IPS DF 4.7 (cell line): ENCODE results near the gene KBTBD6.
A peak's percentile ranks its signal among the peaks of the same experiment; 100 is the strongest.
"Not testable (repeated sequence)": the region's sequence is repeated elsewhere in the genome, so short reads cannot be mapped to it uniquely, and the experiment has no call there.

ENCODE experiments used
- DNase-seq: peaks from one replicate; pipeline ENCODE4 v3.0.0-alpha.2; 2013; ENCODE audit warnings: low spot score; ENCODE audit errors: extremely low read depth

KBTBD6 gene, protein sequence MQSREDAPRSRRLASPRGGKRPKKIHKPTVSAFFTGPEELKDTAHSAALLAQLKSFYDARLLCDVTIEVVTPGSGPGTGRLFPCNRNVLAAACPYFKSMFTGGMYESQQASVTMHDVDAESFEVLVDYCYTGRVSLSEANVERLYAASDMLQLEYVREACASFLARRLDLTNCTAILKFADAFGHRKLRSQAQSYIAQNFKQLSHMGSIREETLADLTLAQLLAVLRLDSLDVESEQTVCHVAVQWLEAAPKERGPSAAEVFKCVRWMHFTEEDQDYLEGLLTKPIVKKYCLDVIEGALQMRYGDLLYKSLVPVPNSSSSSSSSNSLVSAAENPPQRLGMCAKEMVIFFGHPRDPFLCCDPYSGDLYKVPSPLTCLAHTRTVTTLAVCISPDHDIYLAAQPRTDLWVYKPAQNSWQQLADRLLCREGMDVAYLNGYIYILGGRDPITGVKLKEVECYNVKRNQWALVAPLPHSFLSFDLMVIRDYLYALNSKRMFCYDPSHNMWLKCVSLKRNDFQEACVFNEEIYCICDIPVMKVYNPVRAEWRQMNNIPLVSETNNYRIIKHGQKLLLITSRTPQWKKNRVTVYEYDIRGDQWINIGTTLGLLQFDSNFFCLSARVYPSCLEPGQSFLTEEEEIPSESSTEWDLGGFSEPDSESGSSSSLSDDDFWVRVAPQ

DNA sequence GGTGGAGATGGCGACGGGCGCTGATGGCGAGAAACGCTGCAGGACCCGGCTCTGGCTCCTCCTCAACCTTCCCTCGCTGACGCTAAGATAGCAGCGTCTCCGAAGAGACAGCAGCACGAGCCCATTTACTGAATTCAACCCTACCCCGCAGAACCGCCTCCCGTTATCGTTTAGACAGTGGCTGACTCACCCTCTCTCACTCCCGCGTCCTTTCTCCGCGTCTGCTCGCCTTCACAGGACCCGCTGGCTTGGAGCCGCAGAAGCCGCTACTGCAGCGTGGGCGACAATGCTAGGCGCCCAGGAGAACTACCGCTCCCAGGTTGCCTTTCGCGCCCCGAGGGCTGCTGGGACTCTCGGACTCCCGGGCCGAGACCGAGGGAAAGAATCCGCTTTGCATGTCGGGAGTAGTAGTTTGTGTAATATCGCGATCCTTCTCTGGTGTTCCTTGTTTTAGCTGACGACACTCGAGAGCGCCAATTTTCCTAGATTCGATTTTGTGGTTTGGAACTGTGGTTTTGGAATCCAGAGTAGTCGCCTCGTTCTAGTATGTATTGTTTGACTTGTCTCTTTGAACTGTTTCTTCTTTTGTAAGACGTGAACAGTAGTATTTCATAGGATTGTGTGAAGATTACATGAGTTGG, at the start of gene KBTBD6:
Gene KBTBD6 (minus strand): TSS at position 291 of the 641 bp plus-strand sequence. CDS start 291 bp downstream, outside the sequence.
- peak; percentile 95 for DNase-seq

DNA sequence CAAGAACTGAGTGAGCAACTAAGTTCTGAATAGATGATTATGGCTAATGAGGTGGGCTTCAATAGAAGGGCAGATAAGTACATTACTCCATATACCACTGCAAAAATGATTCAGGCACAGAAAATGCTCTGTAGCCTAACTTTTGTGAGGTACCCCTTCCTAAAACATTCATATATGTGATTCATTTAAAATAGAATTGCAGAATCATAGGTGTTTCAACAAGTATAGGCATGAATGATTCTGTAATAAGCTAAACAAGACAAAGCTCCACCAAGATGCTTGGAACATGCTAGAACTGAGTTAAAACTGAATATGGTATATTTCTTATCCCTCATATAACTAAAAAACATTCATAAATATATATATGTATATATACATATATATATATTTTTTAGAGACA, 49.6 kb upstream of the KBTBD6 start:
- no peak for DNase-seq

DNA sequence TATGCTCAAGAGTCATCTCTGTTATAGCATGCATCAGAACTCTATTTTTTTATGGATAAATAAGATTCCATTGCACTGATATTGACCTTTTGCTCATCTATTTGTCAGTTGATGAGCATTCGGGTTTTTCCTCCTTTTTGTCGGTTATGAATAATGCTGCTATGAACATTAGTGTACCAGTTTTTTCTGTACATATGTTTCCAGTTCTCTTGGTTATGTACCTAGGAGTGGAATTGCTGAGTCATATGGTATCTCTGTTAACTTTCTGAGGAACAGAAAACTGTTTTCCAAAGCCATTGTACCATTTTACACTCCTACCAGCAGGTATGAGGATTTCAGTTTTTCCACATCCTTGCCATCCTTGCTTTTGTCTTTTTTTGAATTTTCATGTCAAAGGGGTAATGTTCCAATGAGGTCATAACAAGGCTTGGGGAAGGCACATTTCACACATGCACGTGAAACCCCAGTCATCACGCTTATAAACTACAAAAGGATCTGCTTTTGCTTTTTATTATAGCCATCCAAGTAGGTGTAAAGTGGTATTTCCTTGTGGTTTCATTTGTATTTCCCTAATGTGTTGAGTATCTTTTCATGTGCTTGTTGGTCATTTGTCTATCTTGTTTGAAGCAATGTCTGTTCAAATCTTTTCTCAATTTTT, 47.1 kb upstream of the KBTBD6 start:
- no peak for DNase-seq

DNA sequence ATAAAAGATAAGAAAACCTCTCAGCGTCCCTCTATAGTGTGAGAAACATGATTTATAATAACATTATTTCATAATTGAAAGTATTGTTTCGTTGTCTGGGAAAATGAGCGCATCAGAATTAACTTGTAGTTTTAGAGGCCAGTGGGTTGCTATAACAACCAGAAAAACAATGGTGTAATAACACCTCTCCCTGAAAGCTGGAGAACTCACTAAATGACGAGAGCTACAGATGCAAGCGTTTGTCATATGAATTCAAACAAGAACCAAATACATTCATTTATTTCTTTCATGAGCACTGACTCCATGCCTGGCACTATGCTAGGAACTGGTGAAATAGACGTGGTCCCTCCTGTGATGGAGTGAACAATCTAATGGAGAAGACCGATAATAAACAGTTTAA, 45.4 kb upstream of the KBTBD6 start:
- no peak for DNase-seq

DNA sequence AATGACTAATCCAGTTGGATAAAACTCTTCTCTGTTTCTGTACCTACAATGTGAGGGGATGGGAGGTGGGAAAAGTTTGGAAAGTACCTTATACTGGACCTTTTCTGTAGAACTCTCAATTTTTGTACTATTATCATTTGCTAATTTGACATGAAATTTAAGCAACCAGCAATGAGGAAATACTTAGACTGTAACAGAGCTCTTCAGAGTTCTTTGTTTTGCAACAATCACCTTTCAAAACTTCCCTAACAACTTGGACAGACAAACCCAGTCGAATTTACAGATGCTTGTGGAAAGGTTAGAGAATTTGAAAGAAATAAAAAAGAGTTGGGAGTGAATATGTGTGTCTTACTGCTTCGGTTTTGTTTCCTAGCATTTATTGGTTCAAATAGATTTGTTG, 45.0 kb upstream of the KBTBD6 start:
- no peak for DNase-seq

DNA sequence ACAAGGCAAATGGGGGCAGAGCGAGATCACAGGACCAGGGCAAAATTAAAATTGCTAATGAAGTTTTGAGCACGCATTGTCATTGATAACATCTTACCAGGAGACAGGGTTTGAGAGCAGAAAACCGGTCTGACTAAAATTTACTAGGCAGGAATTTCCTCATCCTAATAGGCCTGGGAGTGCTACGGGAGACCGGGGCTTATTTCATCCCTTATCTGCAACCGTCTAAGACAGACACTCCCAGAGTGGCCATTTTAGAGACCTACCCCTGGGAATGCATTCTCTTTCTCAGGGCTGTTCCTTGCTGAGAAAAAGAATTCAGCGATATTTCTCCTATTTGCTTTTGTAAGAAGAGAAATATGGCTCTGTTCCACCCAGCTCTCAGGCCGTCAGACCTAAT, 43.0 kb upstream of the KBTBD6 start:
- not testable (repeated sequence) for DNase-seq

DNA sequence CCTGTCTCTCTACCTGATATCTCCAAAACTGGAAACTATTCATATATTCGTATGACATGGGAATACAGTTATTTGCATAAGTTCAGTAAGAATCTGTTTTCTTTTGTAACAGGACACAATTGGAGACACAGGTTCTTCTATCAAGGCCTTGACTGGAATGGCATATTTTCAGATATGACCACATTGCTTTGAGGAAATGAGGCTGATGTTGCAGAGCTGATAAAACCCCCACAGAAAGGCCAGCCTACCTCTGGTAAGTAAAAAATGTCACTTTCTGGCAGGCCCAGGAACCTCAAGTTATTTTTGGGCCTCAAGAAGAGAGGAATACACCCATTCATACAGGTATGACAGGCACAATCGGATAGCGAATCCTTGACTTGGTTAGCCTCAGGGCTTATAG, 29.5 kb upstream of the KBTBD6 start:
- no peak for DNase-seq

DNA sequence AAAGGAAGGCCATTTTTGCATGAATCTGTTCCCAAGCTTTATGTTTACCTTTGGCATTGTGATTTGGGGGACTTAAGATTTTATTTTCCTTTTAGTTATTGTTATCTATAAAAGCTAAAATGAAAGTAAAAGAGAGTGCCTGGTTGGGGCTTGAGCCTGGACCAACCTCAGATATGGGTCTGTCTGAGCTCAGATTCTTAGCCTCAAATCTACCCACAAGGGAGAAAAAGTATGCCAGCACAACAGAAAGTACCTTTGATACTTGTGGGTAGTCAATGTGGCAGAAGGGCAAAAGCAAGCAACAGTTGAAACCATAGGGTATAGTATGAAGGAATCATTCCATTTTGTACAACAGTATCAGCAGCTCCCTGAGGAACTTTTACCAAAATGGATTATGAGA, 26.6 kb upstream of the KBTBD6 start:
- DNase-seq: no peak

DNA sequence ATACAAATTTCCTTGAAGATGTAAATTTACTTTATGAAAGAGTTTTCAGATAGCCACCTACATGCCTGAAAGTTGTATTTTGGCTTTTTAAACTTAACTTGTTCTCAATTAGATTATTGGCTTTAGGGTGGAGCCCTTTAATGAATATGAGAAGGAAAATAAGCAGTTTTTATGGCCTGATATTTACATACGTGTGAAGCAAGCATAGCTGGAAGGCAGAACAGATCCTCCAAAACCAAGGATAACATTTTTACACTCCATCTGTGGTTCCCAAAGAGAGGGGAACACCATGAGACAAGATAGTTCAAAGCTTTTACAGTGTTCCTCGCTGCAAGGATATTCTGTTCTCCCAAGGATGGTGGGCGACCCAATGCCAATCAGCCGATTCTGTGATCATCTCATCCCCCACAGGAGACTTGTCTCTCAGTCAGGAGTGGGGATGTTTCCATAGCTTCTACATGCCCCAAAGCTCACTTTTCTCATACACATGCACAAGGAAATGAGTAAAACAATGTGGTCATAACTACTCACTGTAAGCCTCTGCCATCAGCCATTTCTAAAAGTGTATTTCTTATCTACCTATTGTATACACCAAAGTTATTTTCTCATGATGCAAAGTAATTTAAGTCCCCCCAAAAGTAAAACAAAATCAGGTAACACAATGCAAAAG, 24.6 kb upstream of the KBTBD6 start:
- no peak for DNase-seq

DNA sequence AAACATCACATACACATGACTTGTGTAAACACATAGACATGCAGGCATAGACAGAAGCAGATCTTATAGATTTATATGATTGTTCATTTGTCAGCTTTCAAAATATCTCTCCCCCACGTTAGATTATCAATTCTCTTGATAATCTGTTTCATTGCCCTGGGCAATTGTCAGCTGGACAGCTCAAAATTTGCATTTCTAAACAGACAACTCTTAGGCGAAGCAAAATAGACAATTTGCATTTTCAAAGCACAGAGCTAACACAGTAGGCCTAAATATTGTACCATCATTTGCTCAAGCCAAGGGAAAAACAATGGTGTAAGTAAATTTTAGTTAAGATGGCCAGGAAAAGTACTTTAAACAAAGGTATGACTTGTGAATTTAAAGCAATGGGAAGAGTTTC, 24.0 kb upstream of the KBTBD6 start:
- no peak for DNase-seq

DNA sequence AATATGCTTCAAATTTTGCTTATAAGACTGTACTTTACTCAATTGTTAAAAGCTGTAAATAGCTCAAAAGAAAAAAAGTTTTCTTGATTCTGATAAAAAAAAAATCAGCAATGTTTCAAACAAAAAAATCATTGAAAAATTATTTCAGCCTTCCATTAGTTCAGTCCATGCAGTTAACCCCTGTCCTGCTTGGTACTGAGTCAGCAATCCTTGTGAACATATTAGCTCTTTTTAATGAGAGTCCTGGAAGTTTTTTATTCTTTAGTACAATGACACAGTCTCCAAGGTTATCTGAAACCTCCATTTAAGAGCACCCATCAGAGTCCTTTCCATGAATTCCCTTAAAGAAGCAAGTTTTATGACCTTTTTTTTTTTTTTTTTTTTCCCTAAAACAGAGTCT, 21.4 kb upstream of the KBTBD6 start:
- no peak for DNase-seq

DNA sequence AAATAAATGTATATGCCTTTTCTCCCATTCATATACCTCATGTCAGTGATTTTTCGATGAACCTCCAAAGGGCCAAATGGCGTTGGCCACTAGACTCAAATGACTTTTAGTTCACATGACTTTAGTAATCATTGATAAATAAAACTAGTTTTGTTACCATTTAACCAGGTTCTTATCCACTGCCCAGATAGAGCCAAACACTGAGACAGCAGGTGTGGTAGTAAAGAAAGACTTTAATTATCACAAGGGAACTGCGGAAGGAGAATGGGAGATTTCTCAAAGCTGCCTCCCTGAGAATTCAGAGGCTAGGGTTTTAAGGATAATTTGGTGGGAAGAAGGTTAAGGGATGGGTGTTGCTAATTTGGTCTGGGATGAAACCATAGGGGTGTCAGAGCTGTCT, 19.4 kb upstream of the KBTBD6 start:
- DNase-seq: no peak

DNA sequence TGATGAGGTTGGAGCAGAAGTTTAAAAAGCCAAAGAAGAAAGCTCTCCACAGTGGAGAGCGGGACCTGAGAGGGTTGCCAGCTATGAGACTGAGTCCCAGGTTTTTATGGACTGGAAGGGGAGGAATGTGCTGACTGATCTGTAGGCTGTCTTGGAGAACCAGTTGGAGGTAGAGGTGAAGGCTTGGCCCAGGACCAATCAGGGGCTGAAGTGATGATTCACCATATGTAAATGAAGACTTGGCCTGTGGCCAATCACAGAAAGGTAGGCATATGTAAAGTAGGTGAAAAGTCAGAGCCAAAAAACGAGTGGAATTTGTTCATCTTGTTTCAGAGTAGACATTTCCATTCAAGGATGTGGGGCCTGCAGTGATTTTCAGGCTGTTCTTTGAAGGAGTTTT, 17.5 kb upstream of the KBTBD6 start:
- no peak for DNase-seq

DNA sequence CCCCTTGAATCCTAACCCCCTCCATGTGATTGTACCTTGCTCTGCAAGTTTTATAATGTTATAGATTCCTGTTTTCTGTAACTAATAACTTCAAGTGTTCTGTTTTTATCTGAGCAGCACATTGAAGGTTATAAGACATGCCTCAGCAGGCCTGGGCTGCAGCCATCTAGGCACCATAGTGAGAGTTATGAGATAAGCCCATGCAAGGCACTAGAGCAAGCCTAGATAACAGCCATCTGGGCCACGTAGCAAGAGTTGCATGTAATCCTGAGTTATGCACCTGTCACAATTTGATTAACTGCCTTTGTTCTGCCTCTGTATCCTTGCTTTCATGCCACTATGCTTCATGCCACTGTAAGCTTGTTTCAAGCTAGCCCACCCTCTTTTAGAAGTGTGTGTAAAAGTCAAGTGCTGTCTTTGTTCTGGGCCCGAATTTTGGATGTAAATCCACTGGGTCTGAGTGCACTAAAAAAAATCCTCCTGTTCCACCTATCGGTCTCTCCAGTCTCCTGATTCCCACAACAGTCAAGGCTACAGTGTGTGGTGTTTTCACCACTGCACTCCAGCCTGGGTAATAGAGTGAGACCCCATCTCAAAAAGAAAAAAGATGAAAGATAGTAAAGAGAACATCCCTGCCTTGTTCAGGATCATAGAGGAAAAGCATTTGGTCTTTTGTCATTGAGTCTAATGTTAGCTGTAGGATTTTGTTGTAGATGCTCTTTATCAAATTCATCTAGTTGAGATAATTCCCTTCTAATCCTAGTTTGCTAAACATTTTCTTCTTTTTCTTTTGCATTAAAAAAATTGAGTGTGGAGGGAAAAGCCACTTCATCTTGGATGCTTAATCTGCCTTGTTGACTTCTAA, 16.0 kb upstream of the KBTBD6 start:
- no peak for DNase-seq

DNA sequence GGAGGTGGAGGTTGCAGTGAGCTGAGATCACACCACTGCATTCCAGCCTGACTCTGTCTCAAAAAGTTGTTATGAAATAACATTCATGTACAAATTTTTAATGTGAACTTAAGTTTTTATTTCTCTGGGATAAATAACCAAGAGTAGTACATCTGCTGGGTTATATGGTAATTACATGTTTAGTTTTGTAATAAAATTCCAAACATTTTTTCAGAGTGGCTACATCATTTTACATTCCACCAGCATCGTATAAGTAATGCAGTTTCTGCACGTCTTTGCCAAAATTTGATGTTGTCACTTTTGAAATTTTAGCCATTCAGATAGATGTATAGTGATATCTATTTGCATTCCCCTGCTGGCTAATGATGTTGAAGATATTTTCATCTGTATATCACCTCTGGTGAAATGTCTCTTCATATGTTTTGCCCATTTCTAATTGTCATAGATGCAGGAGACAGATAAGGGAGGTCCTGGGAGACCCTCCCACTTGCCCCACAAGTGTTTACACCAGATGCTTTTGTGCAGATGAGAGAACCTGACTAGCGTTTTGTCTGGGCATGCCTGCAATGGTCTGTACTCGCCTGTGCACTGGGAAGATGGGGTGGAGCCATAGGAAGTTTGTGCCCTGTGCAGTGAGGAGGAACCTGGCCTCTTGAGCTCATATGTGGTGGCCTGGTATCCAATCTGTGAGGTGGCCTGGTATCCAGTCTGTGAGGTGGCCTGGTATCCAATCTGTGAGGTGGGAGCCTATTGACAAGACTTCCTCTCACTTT, 12.7 kb upstream of the KBTBD6 start:
- DNase-seq: no peak

DNA sequence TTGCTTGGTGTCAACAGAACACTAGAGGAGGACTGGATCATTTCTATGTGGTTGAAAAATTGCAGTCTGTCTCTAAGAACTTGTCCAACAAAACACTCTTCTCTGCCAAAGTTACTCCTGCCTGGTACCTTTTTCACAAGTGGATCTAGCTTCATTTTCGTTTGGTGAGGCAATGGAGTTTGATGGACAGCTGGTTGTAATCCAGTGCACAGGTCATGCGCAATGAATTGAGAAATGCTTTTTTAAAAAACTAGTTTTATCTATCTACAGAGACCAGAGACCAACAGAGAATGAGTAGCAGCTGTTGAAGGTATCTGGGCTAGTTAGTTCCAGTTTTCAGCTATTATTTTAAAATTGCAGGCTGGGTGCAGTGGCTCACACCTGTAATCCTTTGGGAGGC, 12.0 kb upstream of the KBTBD6 start:
- DNase-seq: no peak

DNA sequence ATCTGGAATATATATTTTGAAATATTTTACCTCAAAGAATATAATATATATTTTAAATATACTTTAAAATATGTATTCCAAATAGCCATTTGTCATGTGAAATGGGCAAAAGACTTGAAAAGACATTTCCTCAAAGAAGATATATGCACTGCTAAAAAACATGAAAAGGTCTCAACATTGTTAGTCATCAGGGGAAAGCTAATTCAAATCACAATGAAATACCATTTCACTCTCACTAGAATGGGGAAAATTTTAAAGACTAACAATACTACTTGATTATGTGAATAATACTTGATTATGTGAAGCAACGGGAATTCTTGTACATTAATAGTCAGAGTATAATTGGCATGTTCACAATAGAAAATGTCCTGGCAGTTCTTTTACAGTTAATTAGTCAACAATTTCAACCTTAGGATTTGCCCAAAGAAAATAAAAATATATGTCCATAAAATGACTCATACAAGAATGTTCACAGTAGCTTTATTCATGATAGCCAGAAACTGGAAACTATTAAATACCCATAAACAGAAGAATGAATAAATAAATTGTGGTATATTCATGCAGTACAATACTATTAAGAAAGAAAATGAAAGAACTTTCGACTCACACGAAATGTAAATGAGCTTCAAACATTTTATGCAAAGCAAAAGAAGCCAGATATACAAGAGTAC, 6.8 kb upstream of the KBTBD6 start:
- no peak for DNase-seq

DNA sequence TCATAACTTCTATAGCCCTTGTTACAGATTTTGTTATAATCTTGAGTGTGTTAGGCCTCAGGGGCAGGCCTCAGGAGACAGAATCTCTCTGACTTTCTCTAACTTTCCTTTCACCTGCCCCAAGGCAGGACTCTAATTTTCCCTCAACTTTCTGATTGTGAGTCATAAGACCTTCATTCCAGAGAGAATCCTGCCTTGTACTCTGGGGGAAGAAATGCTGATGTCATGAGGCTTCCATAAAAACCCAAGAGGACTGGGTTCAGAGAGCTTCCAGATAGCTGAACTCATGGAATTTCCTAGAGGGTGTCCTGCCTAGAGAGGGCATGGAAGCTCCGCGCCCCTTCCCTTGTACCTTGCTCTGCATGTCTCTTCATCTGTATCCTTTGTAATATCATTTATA, 5.3 kb upstream of the KBTBD6 start:
- DNase-seq: no peak

DNA sequence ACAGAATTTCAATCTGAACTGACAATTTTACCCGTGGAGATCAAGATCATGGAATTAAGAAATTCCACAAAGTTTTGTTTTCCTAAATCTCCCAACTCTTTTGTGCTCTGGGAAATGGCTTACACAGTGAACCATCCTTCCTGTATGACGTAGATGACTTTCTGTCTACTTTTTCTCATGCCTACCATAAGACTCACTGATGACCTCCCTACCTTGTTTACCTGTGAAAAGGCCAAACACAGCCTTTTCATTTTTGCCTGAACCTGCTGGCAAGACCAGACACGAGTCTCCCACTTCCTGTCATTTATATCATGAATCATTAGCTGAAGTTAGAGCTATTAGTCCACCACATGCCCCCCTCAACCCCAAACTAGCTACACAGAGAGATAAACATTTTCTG, 4.6 kb upstream of the KBTBD6 start:
- DNase-seq: no peak
